GM19238 (cell line): ENCODE results near the gene TUBB2B.
"Not testable (repeated sequence)": the region's sequence is repeated elsewhere in the genome, so short reads cannot be mapped to it uniquely, and the experiment has no call there.

Source experiments
- DNase-seq: peaks from one replicate; pipeline ENCODE4 v3.0.0; 2011; ENCODE audit warnings: low spot score; ENCODE audit not compliant: insufficient read length

TUBB2B gene

GRCh38 chr6:3212261-3212660 lies 15.2 kb downstream of the TUBB2B start:
- DNase-seq, result no peak

GRCh38 chr6:3211681-3212080 lies 15.8 kb downstream of the TUBB2B start:
- DNase-seq, result no peak

- no peak for DNase-seq
Measured at GRCh38 chr6:3210024-3210610, 17.3 kb downstream of the TUBB2B start.

DNA sequence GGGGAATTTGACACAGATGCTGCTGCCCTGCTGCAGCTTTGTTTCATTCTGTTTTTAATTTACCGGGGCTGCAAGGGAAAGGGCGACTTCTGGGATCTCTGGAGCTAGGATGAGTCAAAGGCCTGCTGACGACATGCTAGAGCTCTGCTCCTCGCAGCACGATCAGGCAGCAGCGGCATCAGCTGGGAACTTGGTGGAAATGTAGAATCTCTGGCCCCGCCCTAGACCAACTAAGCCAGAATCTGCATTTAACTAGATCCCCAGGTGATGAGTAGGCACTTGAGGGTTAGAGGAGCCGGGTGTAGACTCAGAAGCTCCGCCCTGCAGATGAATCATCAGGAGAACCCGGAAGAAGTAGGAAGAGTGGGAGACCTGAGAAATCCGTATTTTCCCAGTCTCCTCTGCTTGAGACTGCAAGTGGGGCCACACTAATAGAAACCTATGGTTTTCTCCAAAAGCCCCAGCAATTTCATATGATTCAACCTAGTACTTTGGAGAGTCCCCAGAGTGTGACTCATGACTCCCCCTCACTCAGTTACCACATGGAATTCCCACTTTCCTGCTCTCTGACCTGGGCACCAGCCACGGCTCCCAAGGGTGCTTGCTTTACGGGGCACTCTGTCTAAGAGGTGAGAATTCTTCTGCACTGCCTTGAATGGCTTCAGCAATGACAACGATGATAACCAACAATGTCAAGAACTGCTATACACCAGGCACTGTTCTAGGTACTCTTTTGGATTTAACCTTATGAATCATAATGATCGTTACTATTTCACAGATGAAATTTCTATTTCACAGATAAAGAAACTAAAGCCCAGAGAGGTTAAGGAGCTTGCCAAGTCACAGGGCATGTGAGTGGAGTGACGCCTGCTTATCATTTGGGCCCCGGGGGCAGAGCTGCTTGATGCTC lies 18.1 kb downstream of the TUBB2B start:
- DNase-seq, result no peak

DNA sequence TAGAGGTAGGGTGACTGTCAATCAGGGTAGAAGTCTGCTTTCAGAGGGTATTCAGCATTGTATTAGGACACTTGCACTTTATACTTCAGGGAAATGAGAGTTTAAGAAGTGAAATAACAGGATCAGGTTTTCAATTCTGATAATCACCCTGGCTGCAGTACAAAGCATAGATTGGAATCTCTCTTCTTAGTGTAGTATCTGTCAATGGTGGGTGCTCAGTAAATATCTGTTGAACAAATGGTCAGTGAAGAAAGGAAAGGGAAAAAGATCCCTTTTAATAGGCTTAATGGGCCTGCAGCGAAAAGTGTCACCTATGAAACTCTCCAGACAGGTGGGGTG lies 18.7 kb downstream of the TUBB2B start:
- DNase-seq, result no peak

DNA sequence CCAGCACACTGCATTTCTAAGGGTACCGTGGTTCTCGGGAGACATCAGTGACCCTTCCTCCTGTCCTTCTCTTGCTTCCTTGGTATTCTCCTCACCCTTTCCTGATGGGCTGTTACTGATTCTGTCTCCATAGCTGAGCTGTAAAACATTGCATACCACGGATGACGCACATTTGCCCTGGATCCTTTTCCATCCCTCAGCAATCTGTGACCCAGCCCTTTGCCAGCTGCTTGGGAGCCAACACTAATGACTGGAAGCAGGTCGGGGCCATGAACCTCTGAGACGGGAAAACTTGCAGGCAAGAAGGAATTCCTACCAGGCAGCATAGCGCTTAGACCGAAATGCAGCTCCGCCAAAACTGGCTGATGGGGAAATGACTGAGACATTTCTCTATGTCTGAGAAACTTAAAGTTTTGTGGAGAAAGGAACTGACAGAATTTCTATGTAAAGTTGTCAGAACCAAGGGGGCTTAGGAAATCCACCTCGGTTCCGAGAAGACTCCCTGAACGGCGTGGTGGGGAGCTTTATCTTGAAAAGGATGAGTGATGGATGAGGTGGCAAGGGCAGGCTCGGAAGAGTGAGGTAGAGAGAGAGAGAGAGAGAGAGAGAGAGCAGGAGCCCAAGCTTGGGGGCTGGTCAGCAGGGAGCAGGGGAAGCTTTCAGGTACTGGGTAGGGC lies 19.2 kb downstream of the TUBB2B start:
- no peak for DNase-seq

GRCh38 chr6:3206339-3207015 lies 21.0 kb downstream of the TUBB2B start:
- no peak for DNase-seq

- no peak for DNase-seq
Measured at GRCh38 chr6:3205913-3206312, 21.5 kb downstream of the TUBB2B start.

GRCh38 chr6:3204921-3205320 lies 22.5 kb downstream of the TUBB2B start:
- DNase-seq, result no peak

DNA sequence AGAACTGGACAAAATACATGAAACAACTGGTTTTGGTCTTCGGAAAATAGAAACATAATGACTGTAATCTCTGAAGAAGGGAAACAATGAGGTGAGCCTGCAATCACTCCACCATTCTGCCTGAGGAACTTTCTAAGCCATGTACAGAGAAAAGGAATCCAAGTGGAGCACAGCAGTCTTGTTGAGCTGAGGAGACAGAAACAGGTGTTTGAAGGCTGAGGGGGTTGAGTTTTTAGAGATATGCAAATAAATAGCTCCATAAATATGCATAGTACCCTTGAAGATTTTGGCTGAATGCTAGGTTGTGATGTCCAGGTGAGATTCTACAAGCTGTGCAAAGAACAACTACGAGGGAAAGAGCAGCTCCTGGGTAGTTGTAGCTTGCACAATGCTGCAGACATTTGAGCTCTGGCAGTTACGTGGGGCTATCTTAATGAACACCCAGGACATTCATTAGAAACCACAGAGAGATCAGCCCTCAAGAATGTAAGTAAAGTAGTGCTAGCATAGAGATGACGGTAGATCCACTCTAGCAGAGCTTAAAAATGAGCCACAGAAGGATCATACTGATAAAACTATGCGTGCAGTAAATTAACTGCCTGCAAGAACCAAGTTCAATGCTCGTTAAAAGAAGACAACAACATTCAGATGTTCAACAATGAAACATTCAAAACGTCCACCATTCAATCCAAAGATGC lies 24.3 kb downstream of the TUBB2B start:
- DNase-seq, result no peak

GRCh38 chr6:3201388-3201787 lies 26.1 kb downstream of the TUBB2B start:
- DNase-seq, result no peak

DNA sequence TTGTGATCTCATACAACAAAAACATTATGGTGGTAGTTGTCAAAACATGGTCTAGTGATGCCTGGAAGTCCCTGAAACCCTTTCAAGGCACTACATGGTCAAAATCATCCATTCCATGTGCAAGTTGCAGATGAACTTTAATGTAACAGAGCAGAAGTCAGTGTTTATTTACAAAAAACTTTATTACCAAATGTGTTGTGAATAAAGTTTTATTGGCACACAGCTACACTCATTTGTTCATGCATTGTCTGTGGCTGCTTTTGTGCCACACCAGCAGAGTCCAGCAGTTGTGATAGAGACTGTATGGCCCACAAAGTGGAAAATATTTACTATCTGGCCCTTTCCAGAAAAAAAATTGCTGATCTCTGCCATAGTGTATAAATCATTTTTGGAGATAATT lies 26.8 kb downstream of the TUBB2B start:
- no peak for DNase-seq

DNA sequence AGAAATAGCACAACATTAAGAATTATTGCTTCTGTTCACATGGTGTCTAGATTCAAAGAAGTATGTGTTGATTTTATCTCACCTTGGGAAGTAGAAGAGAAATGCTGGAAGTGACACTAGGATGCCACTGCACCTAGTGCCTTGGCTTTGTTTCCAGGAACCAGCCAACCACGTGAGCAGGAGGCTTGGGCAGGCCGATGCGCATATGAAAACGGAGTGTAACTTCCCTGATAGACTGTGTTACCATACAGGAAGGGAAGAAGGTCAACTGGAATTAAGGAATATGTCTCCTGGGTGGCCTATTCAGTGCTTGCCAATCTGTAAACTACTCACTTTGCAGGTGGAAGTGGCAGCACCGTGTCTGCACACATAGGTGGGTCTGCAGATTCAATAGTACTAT lies 28.1 kb downstream of the TUBB2B start:
- no peak for DNase-seq

- not testable (repeated sequence) for DNase-seq
Measured at GRCh38 chr6:3197734-3198133, 29.7 kb downstream of the TUBB2B start.

- no peak for DNase-seq
Measured at GRCh38 chr6:3196770-3197169, 30.7 kb downstream of the TUBB2B start.

DNA sequence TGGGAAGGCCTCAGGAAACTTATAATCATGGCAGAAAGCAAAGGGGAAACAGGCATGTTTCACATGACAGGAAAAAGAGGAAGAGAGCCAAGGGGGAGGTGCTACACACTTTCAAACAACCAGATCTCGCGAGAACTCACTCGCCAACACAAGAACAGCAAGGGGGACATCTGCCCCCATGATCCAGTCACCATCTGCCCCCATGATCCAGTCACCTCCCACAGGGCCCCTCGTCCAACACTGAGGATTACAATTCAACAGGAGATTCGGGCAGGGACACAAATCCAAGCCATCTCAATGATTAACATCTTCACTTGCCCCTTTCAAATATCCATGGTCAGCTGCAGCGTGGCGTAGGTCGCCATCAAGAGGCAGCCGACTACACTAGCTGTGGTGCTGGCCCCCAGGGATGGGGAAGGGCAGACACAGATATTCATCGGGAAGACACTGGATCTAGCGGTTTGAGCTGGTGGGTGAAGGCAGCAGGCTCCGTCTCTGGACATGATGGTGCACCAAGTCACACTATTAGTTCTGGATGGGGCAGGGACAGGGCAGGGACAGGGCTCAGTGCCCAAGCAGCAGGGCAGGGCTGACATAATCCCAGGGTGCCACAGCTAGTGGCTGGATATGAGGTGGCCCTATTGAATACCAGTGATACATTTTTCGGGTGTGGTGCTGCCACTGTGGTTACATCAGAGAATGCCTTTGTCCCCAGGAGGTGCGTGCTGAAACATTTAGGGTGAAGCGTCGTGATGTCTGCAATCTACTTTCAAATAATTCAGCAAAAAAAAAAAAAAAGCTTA lies 31.6 kb downstream of the TUBB2B start:
- DNase-seq, result no peak

- DNase-seq, result no peak
Measured at GRCh38 chr6:3195420-3195694, 32.1 kb downstream of the TUBB2B start.

- no peak for DNase-seq
Measured at GRCh38 chr6:3194535-3195419, 32.7 kb downstream of the TUBB2B start.

DNA sequence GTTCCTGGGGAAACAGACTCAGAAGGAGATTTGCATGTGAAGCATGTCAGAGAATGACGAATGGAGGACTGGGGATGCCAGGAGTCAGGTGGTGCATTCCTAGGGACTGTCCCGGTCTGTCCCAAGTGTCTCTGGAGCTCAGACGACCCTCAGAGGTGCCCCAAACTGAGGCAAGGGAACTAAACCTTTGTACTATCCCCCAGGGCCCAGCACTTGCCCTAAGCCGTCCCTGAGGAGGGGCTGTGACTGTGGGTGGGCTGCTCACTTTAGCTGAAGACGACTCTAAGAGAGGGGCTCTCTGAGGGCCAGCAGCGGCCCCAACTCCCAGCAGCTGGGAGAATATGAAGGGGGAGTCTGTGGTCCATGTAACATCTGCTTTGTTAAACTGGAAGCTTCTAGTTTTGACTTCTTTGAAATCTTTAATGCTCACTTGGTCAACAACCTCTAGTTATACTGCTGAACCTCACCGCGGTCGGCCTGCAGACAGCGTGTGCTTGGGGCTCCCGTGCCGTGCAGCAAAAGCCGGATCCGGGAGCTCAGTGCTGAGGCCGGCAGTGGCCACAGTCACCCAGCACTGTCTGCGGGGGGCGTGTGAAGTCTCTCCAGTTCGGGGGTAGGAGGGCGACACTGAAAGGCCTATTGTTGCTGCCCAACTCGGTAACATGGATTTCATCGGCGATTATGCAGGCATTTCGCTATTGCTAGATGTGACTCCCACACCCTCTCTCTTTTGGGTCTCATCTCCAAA lies 34.2 kb downstream of the TUBB2B start:
- no peak for DNase-seq
